Measurements from ENCODE around the gene ST6GALNAC6. TPM values are rescaled to one million over a fixed set of nuclear protein-coding genes. Genes with fewer than 3 reads are reported as not detected.

The ST6GALNAC6 gene, protein sequence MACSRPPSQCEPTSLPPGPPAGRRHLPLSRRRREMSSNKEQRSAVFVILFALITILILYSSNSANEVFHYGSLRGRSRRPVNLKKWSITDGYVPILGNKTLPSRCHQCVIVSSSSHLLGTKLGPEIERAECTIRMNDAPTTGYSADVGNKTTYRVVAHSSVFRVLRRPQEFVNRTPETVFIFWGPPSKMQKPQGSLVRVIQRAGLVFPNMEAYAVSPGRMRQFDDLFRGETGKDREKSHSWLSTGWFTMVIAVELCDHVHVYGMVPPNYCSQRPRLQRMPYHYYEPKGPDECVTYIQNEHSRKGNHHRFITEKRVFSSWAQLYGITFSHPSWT
- 14.3 and 42.7 TPM in 2 replicates for total RNA-seq (ENCODE audit: low replicate concordance)

DNA sequence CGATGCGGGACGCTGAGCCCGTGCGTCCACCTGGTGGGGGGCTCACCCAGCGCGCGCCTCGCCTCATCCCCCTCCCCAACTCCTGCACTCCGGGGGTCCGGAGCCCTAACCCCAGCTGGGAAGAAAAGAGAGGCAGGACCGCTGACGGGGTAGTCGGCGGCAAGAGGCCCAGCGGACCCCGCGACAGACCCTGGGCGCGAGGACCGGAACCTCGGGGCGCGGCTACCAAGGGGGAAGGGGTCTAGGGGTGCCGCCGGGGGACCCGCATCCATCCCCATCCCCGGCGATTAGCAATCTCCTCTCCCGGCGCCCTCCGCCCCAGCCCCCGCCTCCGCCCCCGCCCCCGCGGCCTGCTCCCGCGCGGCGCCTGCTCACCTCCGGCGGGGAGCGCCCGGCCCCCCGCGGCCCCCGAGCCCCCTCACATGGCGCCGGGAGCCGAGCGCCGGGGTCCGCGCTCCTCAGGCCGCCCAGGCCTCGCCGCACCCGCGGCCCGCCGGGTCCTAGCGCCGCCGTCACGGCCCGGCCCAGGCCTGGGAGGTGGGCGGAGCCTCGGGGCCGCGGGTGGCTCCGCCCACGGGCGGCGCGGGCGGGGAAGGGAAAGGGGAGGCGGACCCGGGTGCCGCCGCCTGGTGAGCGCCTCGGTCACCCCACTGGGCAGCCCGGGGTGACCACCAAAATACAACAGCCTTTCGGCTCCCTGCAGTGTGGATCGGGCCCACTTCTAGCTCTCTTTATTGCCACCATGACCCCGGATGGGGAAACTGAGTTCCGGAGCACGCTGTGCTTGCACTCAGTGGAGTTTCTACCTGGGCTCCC lies at the start of gene ST6GALNAC6:
ST6GALNAC6 (minus strand) TSS at position 476 of the 816 bp plus-strand sequence. CDS start 1,622 bp downstream, outside the sequence.
- H3K27me3 Mint-ChIP-seq (ENCODE audit: insufficient read depth, low read depth) = peaks cover 7% of the 10 kb centered on the region
- H3K4me1 ChIP-seq = peaks cover 24% of the 10 kb centered on the region

DNA sequence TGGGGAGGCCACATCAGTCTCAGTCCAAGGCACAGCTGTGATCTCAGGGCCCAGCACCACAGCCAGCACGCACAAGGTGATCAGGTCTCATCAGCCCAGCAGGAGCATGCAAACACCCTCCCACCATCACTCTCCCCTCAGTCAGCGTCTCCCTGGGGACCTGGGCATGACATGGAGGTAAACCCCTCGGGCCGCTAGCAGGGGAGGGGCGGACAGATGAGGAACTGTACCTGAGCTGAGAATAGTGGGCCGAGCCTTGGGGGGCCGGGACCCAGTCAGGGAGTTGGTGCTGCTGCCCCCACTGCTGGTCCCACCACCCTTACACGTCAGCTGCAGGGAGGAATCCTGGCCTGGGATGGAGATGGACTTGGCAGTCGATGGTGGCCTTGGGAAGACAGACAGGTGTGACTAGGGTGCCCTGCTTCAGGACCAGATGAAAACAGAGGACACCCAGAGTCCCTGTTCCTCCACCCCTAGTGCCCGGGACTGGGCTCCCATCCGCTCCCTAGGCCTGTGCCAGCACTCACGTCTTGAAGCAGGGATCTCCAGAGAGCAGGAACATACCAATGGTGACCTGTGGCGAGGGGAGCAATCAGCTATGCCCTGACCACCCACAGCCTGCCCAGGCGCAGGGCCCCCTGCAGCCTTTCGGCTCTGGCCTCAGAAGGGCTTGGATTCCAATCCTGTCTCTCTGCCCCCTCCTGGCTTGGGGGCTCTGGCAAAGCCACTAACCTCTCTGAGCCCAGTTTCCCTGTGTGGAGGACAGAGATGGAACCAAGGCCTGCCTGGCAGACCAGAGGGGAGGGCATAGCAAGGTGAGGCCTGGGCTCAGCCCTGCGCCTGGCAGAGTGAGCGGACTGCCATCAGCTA lies 48.7 kb upstream of the ST6GALNAC6 start:
- no peak for TF ChIP-seq EZH2phosphoT487 (IDR thresholded peaks at IDR 0.05)
- TF ChIP-seq, protein P1, sequence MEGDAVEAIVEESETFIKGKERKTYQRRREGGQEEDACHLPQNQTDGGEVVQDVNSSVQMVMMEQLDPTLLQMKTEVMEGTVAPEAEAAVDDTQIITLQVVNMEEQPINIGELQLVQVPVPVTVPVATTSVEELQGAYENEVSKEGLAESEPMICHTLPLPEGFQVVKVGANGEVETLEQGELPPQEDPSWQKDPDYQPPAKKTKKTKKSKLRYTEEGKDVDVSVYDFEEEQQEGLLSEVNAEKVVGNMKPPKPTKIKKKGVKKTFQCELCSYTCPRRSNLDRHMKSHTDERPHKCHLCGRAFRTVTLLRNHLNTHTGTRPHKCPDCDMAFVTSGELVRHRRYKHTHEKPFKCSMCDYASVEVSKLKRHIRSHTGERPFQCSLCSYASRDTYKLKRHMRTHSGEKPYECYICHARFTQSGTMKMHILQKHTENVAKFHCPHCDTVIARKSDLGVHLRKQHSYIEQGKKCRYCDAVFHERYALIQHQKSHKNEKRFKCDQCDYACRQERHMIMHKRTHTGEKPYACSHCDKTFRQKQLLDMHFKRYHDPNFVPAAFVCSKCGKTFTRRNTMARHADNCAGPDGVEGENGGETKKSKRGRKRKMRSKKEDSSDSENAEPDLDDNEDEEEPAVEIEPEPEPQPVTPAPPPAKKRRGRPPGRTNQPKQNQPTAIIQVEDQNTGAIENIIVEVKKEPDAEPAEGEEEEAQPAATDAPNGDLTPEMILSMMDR (IDR thresholded peaks at IDR 0.05) = no peak
- TF ChIP-seq EZH2 (IDR thresholded peaks at IDR 0.05) = no peak
- Histone ChIP-seq H3K27ac (no peak overlapping the region), H3K4me1 (peaks cover 10% of the 10 kb centered on the region)

More for the DNA sequence above, at the start of gene ST6GALNAC6:
- Mint-ChIP-seq H3K36me3 (peaks cover 17% of the 10 kb centered on the region), H3K9me3 (peaks cover 6% of the 10 kb centered on the region), H3K27ac (peak within 1 kb of the TSS; percentile 90), H3K4me1 (peaks cover 51% of the 10 kb centered on the region), H3K4me3 (peak within 1 kb of the TSS; percentile 91)
- TF ChIP-seq, protein P1 (IDR thresholded peaks at IDR 0.05) = no peak
- no peak for TF ChIP-seq EZH2 (IDR thresholded peaks at IDR 0.05)
- Histone ChIP-seq H3K9ac (peak within 1 kb of the TSS; percentile 50), H3K4me3 (peak within 1 kb of the TSS; percentile 91), H3F3A (ENCODE audit: low read depth) (peaks cover 32% of the 10 kb centered on the region), H3K27me3 (no peaks in the 10 kb centered on the region), H3K79me2 (ENCODE audit: low read depth) (peaks cover 18% of the 10 kb centered on the region), H3K9me3 (ENCODE audit: low read depth) (no peaks in the 10 kb centered on the region), H2AFZ (replicated peaks) (peak within 1 kb of the TSS; percentile 89), H4K20me1 (ENCODE audit: low read depth) (peaks cover 32% of the 10 kb centered on the region), H3K36me3 (peaks cover 6% of the 10 kb centered on the region), H3K4me2 (peak within 1 kb of the TSS; percentile 90), H3K27ac (no peak within 1 kb of the TSS)
- DNase-seq (ENCODE audit: low spot score) = peak; percentile 88

DNA sequence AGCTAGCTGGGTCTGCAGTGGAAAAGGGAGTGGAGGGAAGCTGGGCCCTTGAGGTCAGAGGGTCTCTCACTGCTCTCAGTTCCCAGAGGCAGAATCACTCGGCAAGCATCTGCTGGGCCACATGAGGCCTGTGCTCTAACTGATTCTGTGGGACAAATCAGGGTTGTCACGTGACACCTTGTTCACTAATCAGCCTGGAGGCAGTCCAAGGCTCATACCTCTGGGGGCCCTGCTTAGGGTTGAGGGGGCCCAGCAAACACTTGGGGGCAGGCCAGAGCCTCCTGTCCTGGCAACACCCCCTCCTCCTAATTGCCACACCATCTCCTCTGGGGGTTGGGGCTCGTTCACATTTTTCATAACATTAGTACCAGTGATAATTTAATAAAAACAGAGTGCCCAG lies 47.3 kb upstream of the ST6GALNAC6 start:
- Mint-ChIP-seq H3K36me3 (peaks cover 12% of the 10 kb centered on the region), H3K4me1 (peaks cover 24% of the 10 kb centered on the region), H3K27me3 (ENCODE audit: insufficient read depth, low read depth) (peaks cover 5% of the 10 kb centered on the region), H3K9me3 (no peaks in the 10 kb centered on the region), H3K4me3 (no peak overlapping the region), H3K27ac (no peak overlapping the region)
- no peak overlapping the region for H3K4me2 ChIP-seq
- peaks cover under 1% of the 10 kb centered on the region for H3K79me2 ChIP-seq (ENCODE audit: low read depth)
- H3K4me3 ChIP-seq = no peak overlapping the region
- peaks cover 19% of the 10 kb centered on the region for H3F3A ChIP-seq (ENCODE audit: low read depth)
- H3K9me3 ChIP-seq (ENCODE audit: low read depth) = no peaks in the 10 kb centered on the region
- H3K36me3 ChIP-seq = no peaks in the 10 kb centered on the region
- H3K27ac ChIP-seq = no peak overlapping the region
- no peak overlapping the region for H3K9ac ChIP-seq
- H2AFZ ChIP-seq (replicated peaks) = no peak overlapping the region
- no peaks in the 10 kb centered on the region for H3K27me3 ChIP-seq
- TF ChIP-seq EZH2 (IDR thresholded peaks at IDR 0.05) = no peak
- no peak for TF ChIP-seq EZH2phosphoT487 (IDR thresholded peaks at IDR 0.05)
- TF ChIP-seq, protein P1 (IDR thresholded peaks at IDR 0.05) = no peak
- peaks cover 54% of the 10 kb centered on the region for H4K20me1 ChIP-seq (ENCODE audit: low read depth)
- DNase-seq (ENCODE audit: low spot score) = no peak
- peaks cover 10% of the 10 kb centered on the region for H3K4me1 ChIP-seq

More for the DNA sequence above, 48.7 kb upstream of the ST6GALNAC6 start:
- Histone ChIP-seq H3F3A (ENCODE audit: low read depth) (peaks cover 16% of the 10 kb centered on the region), H3K79me2 (ENCODE audit: low read depth) (peaks cover 12% of the 10 kb centered on the region), H3K9ac (no peak overlapping the region), H3K4me3 (no peak overlapping the region), H3K36me3 (no peaks in the 10 kb centered on the region), H2AFZ (replicated peaks) (no peak overlapping the region), H3K4me2 (no peak overlapping the region), H4K20me1 (ENCODE audit: low read depth) (peaks cover 59% of the 10 kb centered on the region), H3K9me3 (ENCODE audit: low read depth) (no peaks in the 10 kb centered on the region), H3K27me3 (no peaks in the 10 kb centered on the region)
- Mint-ChIP-seq H3K36me3 (peaks cover 10% of the 10 kb centered on the region), H3K27ac (peak overlapping the region; percentile 72), H3K9me3 (no peaks in the 10 kb centered on the region), H3K4me1 (peaks cover 22% of the 10 kb centered on the region), H3K27me3 (ENCODE audit: insufficient read depth, low read depth) (peaks cover 5% of the 10 kb centered on the region), H3K4me3 (no peak overlapping the region)
- no peak for DNase-seq (ENCODE audit: low spot score)

All from neural progenitor cell (in vitro differentiated cells).